Central memory CD4-positive, alpha-beta T cell (primary cell): ENCODE results near the gene EXOSC6.
"Not testable (repeated sequence)": the region's sequence is repeated elsewhere in the genome, so short reads cannot be mapped to it uniquely, and the experiment has no call there.

Experiments used
- DNase-seq: peaks from one replicate; pipeline ENCODE4 v3.0.0; 2022

The EXOSC6 gene

DNA sequence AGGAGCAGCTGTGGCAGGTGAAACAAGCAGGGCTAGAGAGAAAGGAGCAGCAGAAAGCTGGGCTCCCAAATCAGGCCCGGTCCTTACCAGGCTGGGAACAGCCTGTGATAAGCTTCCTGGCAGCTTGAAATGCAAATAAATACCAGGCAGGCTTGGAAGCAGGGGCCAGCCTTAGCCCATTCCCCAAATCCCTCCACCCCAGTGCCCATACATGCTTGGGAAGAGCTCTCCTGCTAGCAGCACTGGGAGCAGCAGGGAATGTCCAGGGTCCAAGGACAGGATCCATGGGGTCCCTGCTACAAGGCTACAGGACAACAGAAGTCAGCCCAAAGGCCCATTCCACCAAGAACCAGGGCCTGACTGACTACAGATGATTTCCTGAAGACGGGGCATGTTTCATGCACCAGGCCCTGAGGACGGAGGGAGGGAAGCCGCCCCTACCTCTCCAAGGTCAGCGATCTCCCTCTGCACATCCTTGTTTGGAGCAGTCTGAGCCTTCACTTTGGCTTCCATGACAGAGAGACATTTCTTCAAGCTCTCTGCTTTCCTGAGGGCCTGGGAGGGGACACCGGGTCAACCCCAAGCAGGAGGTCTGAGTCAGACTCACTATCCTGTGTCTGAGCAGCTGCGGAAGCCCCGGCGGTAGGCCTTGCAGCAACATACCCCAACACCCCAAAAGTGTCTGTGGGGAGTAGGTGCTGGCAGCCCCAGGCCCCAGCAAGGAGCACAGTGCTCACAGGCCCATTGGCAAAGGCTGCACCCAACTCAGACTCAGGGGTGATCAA is 2.6 kb upstream of the EXOSC6 start:
- no peak for DNase-seq

DNA sequence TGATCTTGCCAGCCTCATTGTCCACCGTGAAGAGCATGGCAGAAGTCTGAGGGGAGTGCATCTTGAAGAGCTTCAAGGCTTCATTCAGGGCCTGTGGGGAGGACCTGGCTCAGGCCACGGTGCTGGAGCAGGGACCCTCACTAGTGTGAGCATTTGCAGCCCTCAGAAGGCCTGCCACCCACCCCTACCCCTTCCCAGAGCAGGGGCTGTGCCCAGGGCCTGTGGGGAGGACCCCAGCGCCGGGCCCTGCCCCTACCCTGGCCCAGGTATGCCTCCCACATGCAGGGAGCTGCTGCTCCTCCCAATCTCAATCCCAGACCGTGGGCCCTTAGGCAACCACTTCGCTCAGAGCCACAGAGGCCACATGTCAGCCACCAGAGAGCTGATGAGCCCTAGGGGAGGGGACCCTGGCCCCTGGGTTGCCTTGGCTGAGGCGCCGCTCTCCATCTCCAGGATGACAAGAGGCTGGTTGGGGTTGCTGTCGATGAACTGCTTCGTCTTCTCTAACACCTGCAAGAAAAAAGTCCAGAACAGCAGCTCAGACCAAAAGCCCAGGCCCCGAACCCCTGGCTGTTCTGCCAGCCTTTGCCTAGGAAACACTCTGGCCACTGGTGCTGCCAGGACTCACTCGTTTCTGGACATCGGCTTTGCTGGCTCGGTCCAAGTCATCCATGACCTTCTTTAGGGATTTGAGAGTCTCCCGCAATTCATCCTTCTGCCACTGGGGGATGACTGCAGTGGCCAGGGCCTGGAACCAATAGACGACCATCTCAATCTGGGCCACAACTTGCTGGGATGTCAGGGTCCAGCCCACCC is 1.8 kb upstream of the EXOSC6 start:
- peak; percentile 14 for DNase-seq

DNA sequence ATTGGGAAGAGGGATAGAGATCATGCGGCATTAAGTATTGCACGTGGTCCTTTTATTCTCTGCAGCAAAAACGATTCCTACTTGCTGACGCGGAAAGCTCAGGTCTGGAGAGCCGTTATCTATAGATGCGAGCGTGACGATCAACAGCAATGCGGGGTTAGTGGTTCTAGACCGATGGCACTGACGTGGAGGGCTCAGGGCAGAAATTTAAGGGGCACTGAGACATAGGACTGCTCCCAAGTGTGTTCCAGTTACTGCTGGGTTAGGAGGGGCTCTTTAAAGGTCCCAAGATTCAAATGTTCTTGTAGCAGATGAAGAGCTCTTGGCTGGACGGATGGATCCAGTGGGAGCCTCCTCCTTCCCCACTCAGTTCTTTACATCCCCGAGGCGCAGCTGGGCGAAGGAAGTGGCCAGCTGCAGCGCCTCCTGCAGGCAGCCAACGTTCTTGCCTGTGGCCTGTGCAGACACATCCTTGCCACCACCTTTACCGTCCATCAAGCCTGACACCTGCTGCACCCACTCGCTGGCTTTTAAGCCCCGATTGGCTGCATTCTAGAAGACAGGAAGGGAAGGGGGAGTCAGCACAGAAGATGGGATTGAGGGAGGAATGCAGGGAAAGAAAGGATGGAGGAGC is 732 bp upstream of the EXOSC6 start:
- DNase-seq: no peak

DNA sequence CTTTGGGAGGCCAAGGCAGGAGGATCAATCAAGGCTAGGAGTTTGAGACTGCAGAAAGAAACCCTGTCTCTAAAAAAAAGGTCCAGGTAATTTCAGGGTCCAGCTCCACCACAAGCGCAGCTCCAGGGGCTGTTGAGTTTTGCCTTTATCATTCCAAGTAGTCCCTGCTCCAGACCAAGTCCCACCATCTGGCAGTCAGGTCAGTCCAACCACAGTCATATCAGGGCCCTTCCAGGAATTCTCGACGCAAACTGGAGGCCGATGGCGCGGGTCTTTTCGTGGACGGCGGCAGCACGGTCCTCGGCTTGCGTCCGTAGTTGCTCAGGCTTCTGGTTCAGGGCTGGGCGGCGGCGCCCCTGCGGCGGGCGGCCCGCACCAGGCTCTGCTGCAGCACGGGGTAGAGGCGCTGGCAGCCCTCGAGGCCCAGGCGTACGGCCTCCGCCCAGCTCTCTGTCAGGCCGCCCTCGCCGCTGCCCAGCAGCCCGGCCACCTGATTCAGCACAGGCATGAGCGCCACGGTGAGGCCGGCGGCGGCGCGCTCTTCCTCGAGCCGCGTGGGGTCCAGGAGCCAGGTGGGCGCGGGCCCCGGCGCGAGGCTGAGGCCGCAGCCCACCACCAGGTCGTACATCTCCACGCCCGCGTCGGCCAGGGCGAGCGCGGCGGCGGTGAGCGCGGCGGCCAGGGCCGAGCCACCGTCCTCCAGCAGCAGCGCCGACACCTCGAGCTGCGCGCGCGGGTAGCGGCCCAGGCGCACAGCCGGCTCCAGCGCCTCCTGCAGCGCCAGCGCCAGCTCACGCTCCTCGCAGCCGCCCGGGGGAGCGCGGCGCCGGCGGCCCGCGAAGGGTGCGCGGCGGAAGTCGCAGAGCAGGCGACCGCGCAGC is 752 bp downstream of the EXOSC6 start:
- no peak for DNase-seq

DNA sequence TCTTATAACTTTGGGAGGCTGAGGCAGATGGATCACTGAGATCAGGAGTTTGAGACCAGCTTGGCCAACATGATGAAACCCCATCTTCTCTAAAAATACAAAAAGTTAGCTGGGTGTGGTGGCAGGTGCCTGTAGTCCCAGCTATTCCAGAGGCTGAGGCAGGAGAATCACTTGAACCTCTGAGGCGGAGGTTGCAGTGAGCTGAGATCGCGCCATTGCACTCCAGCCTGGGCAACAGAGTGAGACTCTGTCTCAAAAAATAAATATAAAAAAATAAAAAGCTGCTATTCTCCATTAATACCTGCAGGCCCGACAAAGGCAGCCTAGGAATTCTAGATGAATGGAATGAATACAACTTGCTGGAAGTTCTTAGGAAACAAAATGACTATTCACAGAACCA is 2.0 kb downstream of the EXOSC6 start:
- not testable (repeated sequence) for DNase-seq

DNA sequence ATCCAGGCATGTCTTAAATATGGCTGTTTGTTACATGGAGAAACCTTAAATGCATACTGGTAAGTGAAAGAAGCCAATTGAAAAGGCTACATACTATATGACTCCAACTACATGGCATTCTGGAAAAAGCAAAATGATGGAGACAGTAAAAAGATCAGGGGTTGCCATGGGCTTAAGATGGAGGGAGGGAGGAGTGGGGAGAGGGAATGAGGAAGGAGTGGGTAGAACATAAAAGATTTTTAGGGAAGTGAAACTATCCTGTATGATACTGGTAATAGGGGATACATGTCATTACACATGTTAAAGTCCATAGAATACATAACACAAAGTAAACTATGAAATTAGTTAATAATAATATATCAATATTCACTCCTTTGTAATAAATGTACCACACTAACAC is 13.0 kb downstream of the EXOSC6 start:
- not testable (repeated sequence) for DNase-seq

DNA sequence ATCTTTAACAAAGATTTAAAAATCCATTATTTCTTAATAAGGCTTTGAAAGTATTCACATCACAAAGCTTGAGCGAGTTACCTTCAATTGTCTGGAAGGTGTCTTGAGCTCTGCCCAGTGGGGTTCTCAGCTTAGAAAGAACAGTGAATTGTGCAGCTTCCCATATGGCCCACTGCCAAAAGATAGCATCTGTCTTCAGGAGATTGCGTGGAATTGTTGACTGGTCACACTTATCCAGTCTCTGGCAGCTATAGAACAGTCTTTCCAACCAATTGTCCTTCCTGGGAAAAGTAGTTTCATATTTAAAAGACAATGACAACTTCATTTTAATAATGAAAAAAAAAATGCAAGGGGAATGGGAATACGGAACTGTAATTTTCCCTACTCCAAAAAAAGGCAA is 19.9 kb downstream of the EXOSC6 start:
- not testable (repeated sequence) for DNase-seq

DNA sequence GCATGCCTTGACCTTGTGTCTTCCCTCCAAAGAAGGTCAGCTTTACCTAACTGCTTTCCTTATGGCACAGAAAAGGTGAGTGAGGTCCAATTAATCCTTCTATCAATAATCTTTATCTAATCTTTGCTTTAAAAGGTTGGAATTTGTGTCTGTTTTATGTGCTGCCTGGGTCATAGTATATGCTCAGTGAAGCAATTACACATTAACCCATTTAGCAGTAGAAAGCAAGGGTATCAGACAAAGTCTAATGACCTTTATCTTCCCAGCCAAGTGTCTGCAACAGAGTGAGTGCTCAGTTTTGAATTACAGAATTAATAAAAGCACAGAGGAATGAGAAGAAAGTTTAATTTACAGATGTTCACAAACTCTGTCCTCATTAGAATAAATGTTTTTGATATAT is 25.7 kb downstream of the EXOSC6 start:
- not testable (repeated sequence) for DNase-seq

DNA sequence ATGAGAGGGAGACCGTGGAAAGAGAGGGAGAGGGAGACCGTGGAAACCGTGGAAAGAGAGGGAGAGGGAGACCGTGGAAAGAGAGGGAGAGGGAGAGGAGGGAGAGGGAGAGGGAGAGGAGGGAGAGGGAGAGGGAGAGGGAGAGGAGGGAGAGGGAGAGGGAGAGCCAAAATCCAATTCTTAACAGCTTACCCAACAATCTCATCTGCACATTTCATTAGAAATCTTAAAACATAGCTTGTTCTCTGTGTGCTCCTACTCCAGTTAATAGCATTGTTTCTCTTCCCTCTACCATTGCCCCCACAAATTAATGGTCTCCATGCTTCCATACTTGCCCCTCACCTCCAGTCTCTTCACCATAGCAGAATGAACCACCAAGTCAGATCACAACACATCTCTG is 26.3 kb downstream of the EXOSC6 start:
- not testable (repeated sequence) for DNase-seq

DNA sequence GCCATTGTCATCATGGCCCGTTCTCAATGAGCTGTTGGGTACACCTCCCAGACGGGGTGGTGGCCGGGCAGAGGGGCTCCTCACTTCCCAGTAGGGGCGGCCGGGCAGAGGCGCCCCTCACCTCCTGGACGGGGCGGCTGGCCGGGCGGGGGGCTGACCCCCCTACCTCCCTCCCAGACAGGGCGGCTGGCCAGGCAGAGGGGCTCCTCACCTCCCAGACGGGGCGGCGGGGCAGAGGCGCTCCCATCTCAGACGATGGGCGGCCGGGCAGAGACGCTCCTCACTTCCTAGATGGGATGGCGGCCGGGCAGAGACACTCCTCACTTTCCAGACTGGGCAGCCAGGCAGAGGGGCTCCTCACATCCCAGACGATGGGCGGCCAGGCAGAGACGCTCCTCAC is 27.1 kb downstream of the EXOSC6 start:
- DNase-seq: not testable (repeated sequence)

DNA sequence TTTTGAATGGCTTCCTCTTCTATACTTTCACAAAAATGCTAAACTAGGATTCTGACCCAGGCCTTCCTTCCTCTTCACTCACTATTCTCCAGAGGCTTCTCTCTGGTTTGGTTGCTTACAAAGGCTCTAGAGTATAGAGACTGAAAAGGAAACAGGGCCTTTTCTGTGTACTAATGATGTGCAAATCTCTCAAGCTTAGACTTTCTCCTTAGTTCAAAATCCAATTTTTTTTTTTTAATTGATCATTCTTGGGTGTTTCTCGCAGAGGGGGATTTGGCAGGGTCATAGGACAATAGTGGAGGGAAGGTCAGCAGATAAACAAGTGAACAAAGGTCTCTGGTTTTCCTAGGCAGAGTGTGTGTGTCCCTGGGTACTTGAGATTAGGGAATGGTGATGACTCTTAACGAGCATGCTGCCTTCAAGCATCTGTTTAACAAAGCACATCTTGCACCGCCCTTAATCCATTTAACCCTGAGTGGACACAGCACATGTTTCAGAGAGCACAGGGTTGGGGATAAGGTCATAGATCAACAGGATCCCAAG is 27.7 kb downstream of the EXOSC6 start:
- DNase-seq: not testable (repeated sequence)

DNA sequence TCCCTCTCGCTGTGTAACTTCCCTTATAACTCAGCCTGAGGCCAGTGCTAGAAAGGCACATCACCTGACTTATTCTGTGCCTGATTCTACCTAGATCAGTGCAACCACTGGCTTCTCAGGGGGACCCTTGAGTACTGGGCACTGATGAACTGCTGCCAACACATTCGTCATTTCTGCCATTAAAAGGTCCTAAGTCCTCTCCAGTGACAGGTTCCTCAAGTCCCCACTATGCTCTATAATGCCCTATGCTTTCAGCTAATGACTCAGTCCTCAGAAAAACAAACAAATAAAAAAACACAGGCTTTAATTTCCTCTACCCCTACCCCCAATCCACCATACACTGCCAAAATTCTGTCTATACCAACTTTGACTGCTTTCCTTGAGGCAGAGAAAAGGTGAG is 28.5 kb downstream of the EXOSC6 start:
- DNase-seq: not testable (repeated sequence)

DNA sequence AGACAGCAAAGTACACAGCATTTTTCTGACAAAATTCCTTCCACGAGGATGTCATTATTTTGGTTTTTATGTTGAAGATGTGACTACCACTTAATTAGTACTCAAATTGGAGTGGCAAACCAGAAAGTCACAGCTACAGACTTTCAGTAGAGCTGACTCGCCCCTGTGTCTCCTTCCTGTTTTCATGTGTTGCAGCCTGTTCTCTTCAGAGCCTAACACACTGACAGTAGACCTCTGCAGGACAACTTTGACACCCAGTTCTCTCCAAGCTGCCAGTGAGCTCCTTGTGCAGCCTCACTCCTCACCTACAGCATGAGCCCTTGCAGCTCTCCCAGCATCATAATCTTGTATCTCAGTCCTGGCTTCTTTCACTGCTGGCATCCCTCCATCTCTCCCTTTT is 29.2 kb downstream of the EXOSC6 start:
- DNase-seq: not testable (repeated sequence)

DNA sequence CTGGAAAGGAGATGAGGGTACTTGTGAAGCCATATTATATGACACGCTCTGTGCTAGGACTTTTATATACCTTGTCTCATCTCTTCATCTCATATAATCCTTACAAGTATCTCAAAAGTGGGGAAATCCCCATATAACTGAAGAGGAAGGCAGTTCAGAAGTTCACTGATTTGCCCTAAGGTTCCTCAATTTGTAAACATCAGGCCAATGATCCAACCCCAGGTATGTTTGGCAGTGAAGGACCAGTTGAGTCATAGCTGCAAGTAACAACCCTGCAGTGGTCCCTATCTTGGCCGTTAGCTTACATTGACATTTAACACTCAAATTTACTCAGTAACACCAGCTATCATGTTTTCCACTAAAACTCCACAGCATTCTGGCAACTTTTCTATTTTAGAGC is 33.2 kb downstream of the EXOSC6 start:
- not testable (repeated sequence) for DNase-seq

DNA sequence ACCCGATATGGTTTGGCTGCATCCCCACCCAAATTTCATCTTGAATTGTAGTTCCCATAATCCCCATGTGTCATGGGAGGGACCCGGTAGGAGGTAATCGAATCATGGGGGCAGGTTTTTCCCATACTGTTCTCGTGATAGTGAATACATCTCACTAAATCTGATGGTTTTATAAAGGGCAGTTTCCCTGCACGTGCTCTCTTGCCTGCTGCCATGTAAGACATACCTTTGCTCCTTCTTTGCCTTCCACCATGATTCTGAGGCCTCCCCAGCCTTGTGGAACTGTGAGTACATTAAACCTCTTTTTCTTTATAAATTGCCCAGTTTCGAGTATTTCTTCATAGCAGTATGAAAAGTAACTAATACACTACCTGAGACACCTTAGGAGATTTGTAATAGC is 45.4 kb downstream of the EXOSC6 start:
- DNase-seq: not testable (repeated sequence)

DNA sequence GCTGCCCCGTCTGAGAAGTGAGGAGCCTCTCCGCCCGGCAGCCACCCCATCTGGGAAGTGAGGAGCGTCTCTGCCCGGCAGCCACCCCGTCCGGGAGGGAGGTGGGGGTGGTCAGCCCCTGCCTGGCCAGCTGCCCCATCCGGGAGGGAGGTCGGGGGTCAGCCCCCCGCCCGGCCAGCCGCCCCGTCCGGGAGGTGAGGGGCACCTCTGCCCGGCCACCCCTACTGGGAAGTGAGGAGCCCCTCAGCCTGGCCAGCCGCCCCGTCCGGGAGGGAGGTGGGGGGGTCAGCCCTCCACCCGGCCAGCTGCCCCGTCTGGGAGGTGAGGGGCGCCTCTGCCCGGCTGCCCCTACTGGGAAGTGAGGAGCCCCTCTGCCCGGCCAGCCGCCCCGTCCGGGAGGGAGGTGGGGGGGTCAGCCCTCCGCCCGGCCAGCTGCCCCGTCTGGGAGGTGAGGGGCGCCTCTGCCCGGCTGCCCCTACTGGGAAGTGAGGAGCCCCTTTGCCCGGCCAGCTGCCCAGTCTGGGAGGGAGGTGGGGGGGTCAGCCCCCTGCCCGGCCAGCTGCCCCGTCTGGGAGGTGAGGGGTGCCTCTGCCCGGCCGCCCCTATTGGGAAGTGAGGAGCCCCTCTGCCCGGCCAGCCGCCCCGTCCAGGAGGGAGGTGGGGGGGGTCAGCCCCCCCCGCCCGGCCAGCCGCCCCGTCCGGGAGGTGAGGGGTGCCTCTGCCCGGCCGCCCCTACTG is 46.9 kb downstream of the EXOSC6 start:
- DNase-seq: not testable (repeated sequence)

DNA sequence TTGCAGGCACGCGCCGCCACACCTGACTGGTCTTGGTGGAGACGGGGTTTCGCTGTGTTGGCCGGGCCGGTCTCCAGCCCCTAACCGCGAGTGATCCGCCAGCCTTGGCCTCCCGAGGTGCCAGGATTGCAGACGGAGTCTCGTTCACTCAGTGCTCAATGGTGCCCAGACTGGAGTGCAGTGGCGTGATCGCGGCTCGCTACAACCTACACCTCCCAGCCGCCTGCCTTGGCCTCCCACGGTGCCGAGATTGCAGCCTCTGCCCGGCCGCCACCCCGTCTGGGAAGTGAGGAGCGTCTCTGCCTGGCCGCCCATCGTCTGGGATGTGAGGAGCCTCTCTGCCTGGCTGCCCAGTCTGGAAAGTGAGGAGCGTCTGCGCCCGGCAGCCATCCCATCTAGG is 47.7 kb downstream of the EXOSC6 start:
- not testable (repeated sequence) for DNase-seq

DNA sequence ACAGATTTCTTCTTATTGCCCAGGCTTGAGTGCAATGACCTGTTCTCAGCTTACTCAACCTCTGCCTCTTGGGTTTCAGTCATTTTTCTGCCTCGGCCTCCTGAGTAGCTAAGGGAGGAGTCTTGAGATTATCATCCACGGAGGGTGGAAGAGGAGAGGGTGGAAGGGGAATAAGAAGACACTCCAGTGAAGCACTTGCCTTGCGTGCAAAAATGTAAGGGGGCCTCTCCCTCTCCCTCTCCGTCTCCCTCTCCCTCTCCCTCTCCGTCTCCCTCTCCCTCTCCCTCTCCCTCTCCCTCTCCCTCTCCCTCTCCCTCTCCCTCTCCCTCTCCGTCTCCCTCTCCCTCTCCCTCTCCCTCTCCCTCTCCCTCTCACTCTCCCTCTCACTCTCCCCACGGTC is 48.2 kb downstream of the EXOSC6 start:
- not testable (repeated sequence) for DNase-seq

DNA sequence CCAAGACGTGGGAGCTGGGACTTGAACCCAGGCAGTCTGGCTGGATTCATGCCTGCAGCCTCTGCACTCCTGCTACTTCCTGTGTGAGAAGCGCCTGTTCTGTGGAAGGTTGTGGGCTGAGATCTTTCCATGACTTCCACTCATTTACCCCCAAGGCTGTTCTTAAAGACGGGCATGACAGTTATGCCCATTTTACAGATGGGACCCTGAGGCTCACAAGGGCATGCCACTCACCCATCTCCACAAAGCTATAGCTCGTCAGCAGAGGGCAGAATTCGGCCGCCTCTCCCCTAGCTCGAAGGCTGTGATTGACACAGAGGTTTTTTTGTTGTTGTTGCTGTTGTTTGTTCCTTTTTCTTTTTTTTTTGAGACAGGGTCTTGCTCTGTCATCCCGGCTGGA is 51.7 kb downstream of the EXOSC6 start:
- DNase-seq: not testable (repeated sequence)

DNA sequence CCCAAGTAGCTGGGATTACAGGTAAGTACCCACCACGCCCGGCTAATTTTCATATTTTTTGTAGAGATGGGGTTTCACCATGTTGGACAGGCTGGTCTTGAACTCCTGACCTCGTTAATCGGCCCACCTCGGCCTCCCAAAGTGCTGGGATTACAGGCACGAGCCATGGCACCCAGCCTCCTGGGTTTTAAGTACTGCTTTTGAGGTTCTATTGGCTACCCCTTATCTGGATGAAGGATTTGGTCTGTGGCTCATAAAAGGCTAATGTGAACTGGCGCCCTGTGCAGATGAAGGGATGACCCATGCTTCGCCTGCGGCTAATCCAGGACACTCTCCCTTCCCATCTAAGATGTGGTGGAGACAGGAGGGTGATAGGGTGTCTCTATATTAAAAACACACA is 52.6 kb downstream of the EXOSC6 start:
- not testable (repeated sequence) for DNase-seq

DNA sequence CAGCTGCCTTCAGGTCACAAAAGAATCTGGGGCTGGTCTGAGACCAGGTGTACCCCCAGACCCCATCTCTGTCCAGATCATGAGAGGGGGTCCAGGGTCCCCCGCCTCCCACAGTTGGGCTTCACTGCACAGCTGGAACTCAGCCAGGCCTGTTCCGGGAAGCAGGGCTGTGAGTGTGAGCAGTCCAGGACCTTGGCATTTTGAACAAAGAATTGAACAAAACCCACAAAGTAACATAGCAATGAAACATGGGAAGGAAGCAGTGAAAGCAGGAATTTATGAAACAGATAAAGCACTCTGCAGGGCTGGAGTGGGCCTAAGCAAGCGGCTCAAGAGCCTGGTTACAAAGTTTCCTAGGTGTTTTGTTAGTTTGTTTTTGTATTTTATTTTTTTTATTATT is 53.1 kb downstream of the EXOSC6 start:
- not testable (repeated sequence) for DNase-seq
